GM12801 (cell line): ENCODE data around the gene C11orf54.

Experiments
- CTCF ChIP-seq: IDR thresholded peaks from one replicate; pipeline ENCODE4 v1.5.1; 2011; ENCODE audit warnings: control low read depth; ENCODE audit not compliant: insufficient read length; ENCODE audit errors: extremely low read depth

C11orf54 gene

GRCh38 chr11:93741882-93742226 lies 382 bp downstream of the C11orf54 start:
- TF ChIP-seq CTCF, result no peak

GRCh38 chr11:93743291-93743690 lies 1.8 kb downstream of the C11orf54 start:
- no peak for TF ChIP-seq CTCF

- TF ChIP-seq CTCF, result no peak
Measured at GRCh38 chr11:93744669-93745004, 3.2 kb downstream of the C11orf54 start.

- no peak for TF ChIP-seq CTCF
Measured at GRCh38 chr11:93746101-93746500, 4.6 kb downstream of the C11orf54 start.

GRCh38 chr11:93747122-93747521 lies 5.7 kb downstream of the C11orf54 start:
- TF ChIP-seq CTCF, result no peak

GRCh38 chr11:93751001-93751400 lies 9.5 kb downstream of the C11orf54 start:
- TF ChIP-seq CTCF, result no peak

GRCh38 chr11:93753241-93753640 lies 11.8 kb downstream of the C11orf54 start:
- TF ChIP-seq CTCF, result no peak

GRCh38 chr11:93756748-93757147 lies 15.3 kb downstream of the C11orf54 start:
- no peak for TF ChIP-seq CTCF
